GM21825 (cell line): ENCODE measurements around the gene EPB42.
"Not testable (repeated sequence)": the region's sequence is repeated elsewhere in the genome, so short reads cannot be mapped to it uniquely, and the experiment has no call there.

ENCODE experiments used
- ATAC-seq: cut with Tn5 transposase; IDR thresholded peaks from one replicate; pipeline ENCODE4 v1.9.1; 2021; ENCODE audit warnings: mild to moderate bottlenecking, moderate library complexity; ENCODE audit not compliant: unreplicated experiment

The EPB42 gene

DNA sequence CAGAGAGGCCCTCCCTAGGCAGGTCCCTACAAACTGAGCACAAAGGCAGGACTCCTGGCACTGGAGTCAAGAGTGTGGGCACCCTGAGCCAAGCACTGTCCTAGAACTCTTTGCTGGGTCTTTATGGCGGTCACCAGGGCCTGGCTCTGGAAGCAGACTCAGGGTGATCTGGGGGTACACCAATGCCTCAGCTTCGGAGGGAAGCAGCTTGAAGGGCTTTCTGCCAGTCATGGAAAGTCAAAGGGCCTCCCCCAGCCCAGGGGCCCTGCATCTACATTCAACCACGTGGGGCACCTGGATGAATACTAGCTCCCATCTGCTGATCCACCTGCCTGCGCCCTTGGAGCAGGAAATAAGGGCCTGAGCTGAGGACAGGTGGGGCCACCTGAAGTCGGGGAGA is 7.4 kb downstream of the EPB42 start:
- no peak for ATAC-seq

DNA sequence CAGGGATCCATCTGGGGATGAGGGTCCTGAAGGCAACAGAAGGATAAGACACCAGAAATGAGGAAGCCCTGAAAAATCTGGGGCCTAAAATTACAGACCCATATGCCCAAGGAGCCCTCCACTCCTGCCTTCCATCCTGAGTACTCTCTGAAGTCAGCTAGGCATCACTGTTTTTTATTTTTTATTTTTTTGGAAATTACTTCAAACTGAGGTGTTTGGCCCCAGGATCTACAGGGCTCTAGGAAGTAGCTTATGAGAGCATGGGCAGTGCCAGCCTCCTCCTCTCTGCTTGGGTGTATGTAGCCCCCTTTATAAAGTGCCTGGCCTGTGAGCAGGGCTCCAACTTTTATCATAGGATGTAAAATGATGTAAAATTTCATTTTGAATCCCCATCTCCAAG is 7.9 kb downstream of the EPB42 start:
- ATAC-seq, result no peak

DNA sequence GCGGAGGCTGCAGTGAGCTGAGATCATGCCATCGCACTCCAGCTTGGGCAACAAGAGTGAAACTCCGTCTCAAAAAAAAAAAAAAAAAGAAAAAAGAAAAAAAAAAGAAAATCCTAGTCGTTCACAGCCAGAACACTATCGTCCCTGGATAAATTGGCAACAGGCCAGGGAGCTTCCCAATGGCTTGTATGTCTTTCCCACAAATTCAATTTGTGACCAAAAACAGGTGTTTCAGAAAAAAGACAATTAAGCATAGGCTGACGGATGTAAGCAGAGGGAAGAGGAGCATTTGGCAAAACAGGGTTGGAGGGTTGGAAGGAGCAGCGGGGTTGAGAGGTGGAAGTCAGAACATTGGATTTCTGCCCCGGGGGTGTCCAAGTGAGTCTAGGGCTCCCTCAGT is 8.5 kb downstream of the EPB42 start:
- ATAC-seq, result no peak

DNA sequence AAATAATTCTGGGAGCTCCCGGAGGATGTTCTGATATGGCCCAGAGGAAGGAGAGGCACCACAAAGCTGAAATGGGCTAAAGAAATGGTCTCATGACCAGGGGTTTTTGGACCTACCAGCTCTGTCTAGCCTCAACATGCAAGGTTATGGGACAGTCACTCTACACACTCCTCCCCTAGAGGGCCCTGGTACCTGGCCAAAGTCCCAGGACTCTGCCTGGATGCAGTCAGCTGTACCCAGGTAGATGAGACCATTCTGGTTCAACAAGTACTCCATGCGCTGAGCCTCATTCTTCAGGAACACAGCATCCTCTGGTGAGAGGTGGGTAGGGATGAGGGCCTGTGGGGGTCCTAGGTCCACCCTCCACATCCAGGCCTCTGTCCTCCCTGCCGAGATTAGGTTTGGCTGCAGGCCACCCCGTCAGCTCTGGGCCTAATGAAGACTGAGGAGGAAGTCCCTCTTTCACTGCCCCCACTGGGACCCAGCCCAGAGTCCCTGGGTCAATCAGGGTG is 9.5 kb downstream of the EPB42 start:
- no peak for ATAC-seq

DNA sequence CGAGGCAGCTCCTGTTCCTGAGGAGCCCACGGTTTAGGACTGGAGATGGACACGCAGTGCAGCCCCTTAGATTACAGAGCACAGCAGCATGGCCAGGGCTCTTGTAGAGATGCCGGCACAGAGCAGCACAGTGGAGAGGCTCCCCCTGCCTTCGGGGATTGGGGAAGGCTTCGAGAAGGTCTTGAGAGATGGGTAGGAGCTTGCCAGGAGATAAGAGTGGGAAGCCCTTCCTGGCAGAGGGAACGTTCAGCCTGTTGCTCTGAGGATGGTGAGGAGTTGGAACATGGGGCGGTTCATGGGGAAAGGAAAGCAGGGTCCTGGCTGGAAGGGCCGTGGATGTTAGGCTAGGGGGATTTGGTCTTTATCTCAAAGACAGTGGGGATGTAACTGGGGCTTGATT is 10.0 kb downstream of the EPB42 start:
- ATAC-seq, result no peak

DNA sequence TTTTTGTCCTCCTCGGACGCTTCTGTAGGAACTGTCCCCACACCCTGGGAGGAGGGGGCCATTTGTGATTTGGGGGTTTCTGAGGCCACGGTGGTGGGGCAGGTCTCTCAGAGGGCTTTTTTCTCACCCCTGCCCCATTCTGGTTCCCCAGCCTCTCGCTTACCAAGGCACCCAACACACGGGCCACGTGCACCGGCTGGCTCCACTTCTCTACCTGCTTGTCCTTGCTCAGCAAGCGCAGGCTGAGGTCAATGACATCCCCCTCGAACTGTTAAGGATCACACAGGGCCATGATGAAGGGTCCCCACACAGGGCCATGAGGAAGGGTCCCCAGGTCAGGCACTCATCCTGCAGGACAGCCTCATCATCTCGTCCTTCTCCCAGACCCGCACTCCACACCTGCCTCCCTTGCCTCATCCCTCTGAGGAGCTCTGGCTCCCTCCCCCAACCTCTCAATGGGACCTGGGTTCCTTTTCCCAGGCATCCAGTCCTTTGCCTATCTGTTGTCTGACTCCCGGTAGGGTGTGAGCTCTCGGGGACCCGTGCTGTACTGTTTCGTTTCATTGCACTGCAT is 10.6 kb downstream of the EPB42 start:
- ATAC-seq, result no peak

DNA sequence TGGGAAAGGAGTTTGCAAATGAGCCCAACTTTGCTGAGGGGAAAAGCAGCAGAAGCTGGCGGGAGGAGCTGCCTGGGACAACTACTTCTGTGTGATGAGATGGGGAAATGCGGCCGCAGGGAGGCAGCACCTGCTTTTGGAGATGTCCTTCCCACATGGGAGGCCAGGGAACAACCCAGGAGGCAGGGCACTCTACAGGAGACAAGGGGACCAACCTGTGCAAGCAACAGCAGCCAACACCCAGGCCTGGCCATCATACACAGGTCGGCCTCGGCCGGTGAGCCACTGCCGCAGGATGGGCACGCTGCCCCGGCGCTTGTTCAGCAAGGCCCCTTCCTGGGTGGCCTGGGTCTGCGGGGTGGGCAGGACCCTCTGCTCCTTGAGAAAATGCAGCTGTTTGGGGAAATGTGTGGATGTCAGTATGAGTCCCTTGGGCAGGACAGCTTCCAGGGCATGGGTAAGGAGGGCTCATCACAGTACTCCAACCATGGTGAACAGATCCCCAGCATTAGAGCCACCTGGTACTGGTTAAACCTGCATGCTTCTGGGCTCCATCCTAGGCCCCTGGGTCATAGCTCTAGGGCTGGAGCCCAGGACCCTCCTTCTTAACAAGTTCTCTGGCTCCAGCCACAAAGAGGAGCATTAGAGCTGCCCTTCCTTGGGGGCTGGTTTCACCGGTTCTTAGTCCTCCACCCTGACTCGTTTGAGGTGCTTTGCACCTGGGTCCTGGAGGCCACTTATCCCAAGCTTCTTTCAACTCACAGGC is 11.6 kb downstream of the EPB42 start:
- no peak for ATAC-seq

DNA sequence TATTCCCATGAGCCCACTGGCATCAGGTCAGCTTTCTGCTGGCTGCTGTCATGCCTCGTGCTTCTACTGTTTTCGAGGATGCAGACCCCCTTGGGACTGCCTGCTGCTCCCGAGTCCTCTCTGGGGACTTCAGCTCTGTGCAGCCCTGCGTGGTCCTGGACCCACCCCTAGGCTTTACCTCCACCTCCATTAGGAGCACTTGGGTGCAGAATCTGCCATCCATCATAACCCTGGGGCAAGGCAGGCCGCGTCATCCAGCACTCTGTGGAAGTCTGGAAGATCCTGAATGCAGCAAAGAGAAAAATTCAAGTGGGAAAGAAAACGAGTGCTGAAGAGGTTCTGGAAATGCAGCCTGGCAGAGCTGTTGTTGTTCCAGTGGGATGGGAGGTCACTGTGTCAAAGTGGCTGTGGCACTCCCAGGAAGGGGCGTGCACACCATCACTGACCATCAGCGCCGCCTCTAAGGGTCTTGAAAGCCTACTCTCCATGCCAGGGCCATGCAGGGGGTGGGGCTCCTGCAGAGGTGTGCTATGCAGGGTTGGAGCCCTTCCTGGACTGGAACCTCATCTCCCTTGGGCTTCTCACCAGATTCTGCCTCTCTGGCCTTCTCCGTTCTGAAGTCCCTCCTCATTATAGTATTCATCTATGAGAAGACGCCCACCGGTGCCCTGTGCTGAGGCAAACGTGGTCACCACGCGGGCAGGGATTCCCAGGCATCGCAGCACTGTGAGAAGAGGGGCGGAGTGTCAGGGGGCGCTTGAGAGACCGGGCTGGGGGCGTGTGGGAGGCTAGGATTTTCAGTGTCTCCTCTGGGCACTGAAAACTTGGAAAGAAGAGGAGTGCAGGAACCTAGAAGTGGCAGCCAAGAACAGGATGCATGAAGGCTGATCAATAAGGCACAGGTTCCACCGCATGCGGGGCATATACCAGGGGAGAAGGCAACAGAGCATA is 12.5 kb downstream of the EPB42 start:
- no peak for ATAC-seq

DNA sequence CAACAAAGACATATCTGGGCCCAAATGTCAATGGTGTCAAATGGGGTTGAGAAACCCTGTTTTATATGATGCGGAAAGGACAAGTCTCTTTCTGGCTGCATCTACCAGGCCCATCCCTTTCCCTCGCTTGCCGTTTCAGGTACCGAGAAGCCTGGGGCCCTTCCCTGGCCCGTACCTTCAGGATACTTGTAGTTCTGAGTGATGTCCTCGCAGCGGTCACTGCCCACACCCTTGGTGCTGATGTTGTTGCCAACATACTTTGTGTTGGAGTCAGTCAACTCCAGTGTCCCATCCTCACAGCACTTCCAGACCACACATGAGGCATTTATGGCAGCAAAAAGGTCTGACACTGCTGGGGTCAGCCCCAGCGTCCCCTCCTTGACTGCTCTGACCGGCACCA is 13.8 kb downstream of the EPB42 start:
- no peak for ATAC-seq

DNA sequence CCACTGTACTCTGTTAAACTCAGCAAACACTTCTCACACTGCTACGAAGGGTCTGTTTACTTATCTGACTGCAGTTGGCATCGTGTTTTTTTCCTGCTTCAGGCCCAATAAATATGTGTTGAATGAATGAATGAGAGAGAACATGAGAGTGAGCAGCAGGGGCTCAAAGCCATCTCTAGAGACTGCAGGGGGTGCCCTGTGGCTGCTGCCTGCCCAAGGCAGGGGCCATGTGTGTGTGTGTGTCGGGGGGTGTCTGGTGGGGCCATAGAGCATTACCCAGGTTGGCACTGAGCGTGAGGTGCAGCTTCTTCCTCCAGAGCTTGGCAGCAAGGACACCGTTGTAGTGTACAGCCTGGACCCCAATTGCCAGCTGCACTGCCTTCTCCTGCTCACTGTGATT is 14.8 kb downstream of the EPB42 start:
- no peak for ATAC-seq

DNA sequence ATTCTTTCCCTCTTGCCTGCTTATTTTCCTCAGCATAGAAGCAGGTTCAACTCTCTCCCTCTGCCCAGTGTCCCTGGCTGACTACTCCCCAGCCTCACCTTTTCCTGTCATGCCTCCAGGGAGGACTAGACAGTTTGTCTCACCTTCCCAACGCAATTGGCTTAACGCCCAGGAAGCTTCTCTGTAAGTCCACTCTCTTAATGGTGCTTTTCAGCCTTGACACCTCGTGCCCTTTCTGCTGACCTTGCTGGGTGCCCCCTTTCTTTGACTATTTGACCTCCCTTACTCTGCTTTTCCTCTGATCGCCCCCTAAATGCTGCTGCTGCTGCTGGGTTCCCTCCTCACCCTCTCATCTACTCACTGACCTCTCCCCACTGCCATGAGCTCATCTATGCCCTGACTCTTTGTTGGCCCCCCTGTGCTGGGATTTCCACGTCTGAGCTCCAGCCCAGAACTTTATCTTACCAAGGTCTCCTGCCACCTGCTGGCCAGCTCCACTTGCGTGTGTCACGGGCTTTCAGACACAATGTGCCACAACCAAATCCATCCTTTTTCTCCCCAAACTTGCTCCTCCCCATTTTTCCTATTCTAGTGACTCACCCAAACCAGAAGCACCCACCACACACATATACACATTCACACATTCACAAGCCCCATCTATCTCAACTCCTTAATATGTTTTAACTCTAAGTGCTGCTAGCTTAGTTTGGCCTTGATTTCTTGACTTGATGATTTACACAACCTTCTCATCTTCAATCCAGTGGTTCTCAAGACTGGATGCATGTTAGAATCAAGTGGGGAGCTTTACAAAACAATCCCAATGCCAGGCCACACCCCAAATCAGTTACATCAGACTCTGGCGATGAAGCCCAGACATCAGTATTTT is 16.6 kb downstream of the EPB42 start:
- ATAC-seq, result no peak

DNA sequence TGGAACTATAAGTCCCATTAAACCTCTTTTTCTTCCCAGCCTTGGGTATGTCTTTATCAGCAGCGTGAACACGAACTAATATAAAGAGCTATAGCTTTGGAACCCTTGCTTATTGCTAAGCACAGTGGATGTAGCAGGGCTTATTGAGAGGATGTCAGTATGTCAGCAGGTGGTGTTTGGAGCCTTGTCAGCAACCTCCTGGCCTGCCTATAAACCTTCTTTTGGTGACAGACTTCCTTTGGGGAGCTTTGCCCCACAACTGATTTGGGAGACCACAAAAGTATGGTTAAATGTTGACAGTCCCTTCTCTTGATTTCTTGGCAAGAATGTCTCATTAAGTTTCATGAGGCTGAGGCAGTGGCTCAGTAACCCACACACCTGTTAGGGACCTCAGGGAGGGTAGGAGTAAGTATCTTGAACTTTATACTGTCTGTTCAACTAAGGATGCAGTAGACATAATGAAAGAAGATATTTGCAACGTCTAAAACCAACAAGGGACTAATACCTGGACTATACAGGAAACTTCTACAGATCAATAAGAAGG is 20.8 kb downstream of the EPB42 start:
- no peak for ATAC-seq

DNA sequence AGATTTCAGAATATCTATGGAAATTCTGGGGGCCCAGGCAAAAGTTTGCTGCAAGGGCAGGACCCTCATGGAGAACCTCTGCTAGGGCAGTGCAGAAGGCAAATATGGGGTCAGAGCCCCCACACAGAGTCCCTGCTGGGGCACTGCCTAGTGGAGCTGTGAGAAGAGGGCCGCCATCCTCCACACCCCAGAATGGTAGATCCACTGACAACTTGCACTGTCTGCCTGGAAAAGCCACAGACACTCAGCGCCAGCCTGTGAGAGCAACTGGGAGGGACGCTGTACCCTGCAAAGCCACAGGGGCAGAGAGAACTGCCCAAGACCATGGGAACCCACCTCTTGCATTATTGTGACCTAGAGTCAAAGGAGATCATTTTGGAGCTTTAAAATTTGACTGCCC is 21.8 kb downstream of the EPB42 start:
- ATAC-seq, result no peak

DNA sequence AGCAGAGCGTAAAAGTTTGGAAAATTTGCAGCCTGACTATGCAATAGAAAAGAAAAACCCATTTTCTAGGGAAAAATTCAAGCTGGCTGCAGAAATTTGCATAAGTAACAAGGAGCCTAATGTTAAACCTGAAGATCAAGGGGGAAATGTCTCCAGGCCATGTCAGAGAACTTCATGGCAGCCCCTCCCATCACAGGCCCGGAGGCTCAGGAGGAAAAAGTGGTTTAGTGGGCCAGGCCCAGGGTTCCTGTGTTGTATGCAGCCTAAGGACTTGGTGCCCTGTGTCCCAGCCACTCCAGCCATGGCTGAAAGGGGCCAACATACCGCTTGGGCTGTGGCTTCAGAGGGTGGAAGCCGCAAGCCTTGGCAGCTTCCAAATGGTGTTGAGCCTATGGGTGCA is 22.3 kb downstream of the EPB42 start:
- ATAC-seq, result not testable (repeated sequence)

DNA sequence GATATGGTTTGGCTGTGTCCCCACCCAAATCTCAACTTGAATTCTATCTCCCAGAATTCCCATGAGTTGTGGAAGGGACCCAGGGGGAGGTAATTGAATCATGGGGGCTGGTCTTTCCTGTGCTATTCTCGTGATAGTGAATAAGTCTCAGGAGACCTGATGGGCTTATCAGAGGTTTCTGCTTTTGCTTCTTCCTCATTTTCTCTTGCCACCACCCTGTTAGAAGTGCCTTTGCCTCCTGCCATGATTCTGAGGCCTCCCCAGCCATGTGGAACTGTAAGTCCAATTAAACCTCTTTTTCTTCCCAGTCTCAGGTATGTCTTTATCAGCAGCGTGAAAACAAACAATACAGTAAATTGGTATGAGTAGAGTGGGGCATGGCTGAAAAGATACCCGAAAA is 23.0 kb downstream of the EPB42 start:
- ATAC-seq, result not testable (repeated sequence)

DNA sequence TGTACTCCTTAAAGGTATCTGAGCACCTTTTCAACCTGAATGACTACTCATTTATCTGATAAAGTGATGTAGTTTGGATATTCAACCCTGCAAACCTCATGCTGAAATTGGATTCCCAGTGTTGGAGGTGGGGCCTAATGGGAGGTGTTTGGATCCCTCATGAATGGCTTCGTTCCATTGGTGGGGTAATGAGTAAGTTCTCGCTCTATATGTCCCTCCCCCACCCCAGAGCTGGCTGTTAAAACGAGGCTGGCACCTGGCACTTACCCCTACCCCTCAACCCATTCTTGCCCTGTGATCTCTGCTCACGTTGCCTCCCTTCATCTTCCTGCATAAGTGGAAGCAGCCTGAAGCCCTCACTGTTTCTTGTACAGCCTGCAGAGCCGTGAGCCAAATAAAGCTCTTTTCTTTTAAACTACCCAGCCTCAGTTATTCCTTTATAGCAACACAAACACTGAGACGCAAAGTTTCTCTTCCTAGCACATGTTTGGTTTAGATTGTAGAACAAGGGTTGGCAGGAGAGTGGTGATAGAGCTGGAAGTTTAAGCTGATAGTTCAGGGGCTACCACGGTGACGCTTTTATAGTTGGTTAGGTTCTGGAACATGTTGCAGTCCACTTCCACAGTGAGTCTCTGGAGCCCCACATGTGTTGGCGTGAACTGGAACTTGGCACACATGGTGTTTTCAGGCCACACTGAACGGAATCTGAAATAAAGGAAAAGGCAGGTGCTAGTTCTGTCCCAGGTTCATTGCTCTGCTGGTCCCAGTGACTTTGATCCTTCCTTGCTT is 23.9 kb downstream of the EPB42 start:
- ATAC-seq, result no peak

DNA sequence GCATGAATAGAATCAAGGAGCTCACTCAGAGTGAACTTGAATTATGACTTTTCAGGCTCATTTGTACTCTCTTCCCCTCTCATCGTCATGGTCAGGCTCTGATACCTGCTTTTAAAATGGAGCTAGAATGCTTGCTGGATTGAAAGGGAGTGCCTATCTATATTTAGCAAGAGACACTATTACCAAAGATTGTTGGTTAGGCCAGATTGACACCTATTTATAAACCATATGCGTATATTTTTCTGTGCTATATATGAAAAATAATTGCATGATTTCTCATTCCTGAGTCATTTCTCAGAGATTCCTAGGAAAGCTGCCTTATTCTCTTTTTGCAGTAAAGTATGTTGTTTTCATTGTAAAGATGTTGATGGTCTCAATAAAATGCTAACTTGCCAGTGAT is 26.0 kb downstream of the EPB42 start:
- no peak for ATAC-seq

DNA sequence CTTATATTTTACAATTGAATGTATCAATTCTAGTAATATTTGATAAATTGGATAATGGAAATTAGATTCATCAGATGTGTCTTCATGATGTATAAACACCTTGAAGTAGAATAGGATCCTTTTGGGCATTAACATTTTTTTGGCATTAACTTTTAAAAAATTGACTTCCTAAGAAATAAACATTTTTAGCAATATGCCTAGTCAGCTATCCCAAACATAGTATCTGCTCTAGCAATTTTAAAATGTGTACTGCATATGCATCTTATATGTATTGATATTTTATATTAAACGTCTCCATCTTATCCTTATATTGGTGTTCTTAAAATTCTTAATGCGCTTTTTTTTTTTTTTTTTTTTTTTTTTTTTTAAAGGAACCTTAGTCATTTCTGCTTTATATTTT is 27.1 kb downstream of the EPB42 start:
- ATAC-seq, result no peak

DNA sequence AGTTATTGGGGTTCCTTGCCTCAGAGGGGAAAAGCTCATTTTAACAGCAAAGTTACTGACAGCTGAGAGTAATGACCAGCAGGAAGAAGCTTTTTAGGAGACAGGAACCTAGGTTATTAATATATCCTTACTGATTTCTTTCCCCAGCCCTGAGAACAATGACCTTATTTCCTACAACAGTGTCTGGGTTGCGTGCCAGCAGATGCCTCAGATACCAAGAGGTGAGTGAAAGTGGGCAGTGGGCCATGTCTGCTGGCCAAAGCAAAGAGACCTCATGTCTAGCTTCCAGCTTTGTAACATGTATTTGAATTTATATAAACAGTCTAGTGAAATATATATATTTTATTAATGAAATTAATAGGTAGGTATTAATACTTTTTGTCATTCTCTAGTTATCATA is 30.6 kb downstream of the EPB42 start:
- ATAC-seq, result no peak

DNA sequence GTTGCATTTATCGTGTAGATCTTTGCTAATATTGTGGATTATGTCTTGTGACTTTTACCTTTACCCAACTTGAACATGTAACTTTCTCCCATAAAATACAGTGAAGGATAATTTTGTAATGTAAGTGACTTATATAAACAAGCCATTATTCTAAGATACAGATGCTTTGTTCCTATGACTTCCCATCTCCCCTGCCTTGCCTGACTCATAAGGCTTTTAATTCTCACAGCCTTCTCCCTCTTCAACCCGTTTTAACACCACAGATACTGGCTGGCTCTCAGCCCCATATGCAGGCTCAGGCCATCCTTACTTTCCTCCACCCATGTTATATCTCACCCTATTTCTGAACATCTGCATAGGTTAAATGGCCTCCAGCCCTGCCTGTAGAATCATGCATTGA is 31.5 kb downstream of the EPB42 start:
- no peak for ATAC-seq
